ENCODE data around the gene GAPDH.

- TF ChIP-seq CTCF (IDR thresholded peaks at IDR 0.05) (no peak), POLR2AphosphoS5 (IDR thresholded peaks at IDR 0.05) (no peak), POLR2A (IDR thresholded peaks at IDR 0.05) (no peak)
Measured at GRCh38 chr12:6528539-6529235, 5.6 kb upstream of the GAPDH start.

Data from sigmoid colon (tissue), 4 donors.